ENCODE results near the gene KIR2DL4.
"Not testable (repeated sequence)": the region's sequence is repeated elsewhere in the genome, so short reads cannot be mapped to it uniquely, and the experiment has no call there.

GRCh38 chr19:54771018-54771960 is 32.1 kb upstream of the KIR2DL4 start:
- not testable (repeated sequence) for TF ChIP-seq CTCF, POLR2A (IDR thresholded peaks at IDR 0.05)

All from transverse colon (tissue), 3 donors.